ENCODE results near the gene CEP295NL.

GRCh38 chr17:78946631-78947030 is 43.6 kb upstream of the CEP295NL start:
- TF ChIP-seq CTCF (conservative IDR thresholded peaks at IDR 0.05; ENCODE audit: low read depth, low read length) = no peak
- no peak for TF ChIP-seq EZH2 (IDR thresholded peaks at IDR 0.05; ENCODE audit: borderline replicate concordance, low read depth, low read length, poor library complexity, severe bottlenecking)
